ENCODE data around the gene P2RX1.

DNA sequence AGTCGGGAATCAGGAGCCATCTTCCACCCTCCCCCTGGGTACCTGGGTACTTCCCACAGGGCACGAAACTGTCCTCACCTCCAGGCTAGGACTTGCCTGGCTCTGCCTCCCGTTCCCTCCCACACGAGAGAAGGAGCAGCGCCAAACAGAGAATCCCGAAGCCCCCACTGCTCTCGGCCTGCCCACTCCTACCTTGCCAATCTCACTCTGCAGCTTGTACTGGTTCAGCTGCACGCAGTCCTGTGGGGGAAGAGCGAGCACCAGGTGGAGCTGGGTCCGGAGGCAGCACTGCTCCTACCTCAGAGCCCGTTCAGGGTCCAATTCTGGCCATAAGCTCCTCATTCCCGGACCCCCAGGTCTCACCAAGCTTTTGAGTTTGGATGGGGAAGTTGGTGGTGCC, 32.1 kb downstream of the P2RX1 start:
- TF ChIP-seq ARNT (IDR thresholded peaks at IDR 0.05) (no peak), CTBP1 (IDR thresholded peaks at IDR 0.05; ENCODE audit: borderline replicate concordance) (no peak), TARDBP (IDR thresholded peaks at IDR 0.05) (no peak), FOXM1 (IDR thresholded peaks at IDR 0.05; ENCODE audit: borderline replicate concordance) (no peak), FOXK2 (IDR thresholded peaks at IDR 0.05) (no peak), SP1 (IDR thresholded peaks at IDR 0.05) (no peak), ZNF384 (IDR thresholded peaks at IDR 0.05) (no peak), BHLHE40 (IDR thresholded peaks at IDR 0.05; ENCODE audit: borderline replicate concordance) (no peak), ELF4 (IDR thresholded peaks at IDR 0.05) (no peak), NFRKB (IDR thresholded peaks at IDR 0.05) (no peak), PKNOX1 (IDR thresholded peaks at IDR 0.05) (no peak), FOXA1 (IDR thresholded peaks at IDR 0.05) (no peak), SUZ12 (IDR thresholded peaks at IDR 0.05) (no peak)

Data from HEK293T (cell line).